ENCODE measurements around the gene GAN. TPM values are rescaled to one million over a fixed set of nuclear protein-coding genes. Genes with fewer than 3 reads are reported as not detected.

Gene GAN
- total and polyA plus RNA-seq, 5 donors, result 1.2 to 11.0 (median 8.7) TPM

DNA sequence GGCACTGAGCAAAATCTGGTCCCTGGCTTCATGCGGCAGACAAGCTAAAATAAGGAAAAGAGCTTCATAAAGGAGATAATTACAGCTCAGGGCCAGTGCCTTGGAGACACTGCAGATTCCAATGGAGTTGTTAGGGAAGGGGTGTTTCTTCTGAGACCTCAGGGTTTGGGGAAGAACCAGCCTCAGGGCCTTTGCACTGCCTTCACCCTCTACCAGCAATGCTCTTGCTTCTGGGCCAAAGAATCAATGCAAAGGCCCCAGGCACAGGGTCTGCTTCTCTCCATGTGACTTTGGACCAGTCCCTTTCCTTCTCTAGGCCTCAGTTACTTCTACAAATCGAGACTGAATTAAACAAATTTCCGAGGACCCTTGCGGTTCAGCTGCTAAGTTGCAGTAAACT is 36.2 kb upstream of the GAN start:
- H3K27me3 ChIP-seq (ENCODE audit: control insufficient read depth, insufficient read depth), result no peaks in the 10 kb centered on the region
- H3K9me3 ChIP-seq (ENCODE audit: control insufficient read depth, low read length), result no peaks in the 10 kb centered on the region
- no peak overlapping the region for H3K4me3 ChIP-seq (ENCODE audit: low read length)
- intact Hi-C loops (cut with DNase I), result no loop called here
- WGBS, result 94% methylated on average over 4 of the region's 4 CpGs
- no peak for ATAC-seq
- H3K4me1 ChIP-seq (ENCODE audit: control insufficient read depth, insufficient read depth, low read length), result no peaks in the 10 kb centered on the region
- H3K27ac ChIP-seq (ENCODE audit: low read length), result no peak overlapping the region
- DNase-seq, result no peak

GRCh38 chr16:81279392-81279791 is 35.4 kb upstream of the GAN start:
- 47% methylated on average over 4 of the region's 4 CpGs for WGBS
- Histone ChIP-seq H3K27ac (ENCODE audit: low read length) (no peak overlapping the region), H3K9me3 (ENCODE audit: control insufficient read depth, low read length) (no peaks in the 10 kb centered on the region), H3K4me3 (ENCODE audit: low read length) (no peak overlapping the region), H3K4me1 (ENCODE audit: control insufficient read depth, insufficient read depth, low read length) (no peaks in the 10 kb centered on the region), H3K27me3 (ENCODE audit: control insufficient read depth, insufficient read depth) (no peaks in the 10 kb centered on the region)
- intact Hi-C loops (cut with DNase I), result no loop called here
- ATAC-seq (no peak), DNase-seq (no peak)

GRCh38 chr16:81280393-81280792 is 34.4 kb upstream of the GAN start:
- H3K4me3 ChIP-seq (ENCODE audit: low read length), result no peak overlapping the region
- ATAC-seq, result no peak
- intact Hi-C loops (cut with DNase I), result no loop called here

DNA sequence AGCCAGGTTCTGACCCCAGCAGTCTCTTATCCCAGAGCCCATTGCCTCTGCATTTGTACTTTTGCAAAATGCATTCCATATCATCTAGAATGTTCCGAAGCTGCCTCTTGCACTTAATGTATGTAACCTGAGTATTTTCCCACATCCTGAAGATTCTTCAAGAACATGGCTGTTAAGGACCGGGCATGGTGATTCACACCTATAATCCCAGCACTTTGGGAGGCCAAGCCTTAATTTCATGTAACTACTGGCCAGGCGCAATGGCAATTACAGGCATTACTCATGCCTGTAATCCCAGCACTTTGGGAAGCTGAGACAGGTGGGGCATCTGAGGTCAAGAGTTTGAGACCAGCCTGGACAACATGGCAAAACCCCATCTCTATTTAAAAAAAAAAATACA is 31.7 kb upstream of the GAN start:
- intact Hi-C loops (cut with DNase I), result no loop called here
- Histone ChIP-seq H3K4me3 (ENCODE audit: low read length) (no peak overlapping the region), H3K4me1 (ENCODE audit: control insufficient read depth, insufficient read depth, low read length) (no peaks in the 10 kb centered on the region), H3K27me3 (ENCODE audit: control insufficient read depth, insufficient read depth) (no peaks in the 10 kb centered on the region), H3K27ac (ENCODE audit: low read length) (no peak overlapping the region), H3K9me3 (ENCODE audit: control insufficient read depth, low read length) (no peaks in the 10 kb centered on the region)
- ATAC-seq (no peak), DNase-seq (no peak)
- 93% methylated on average over 3 of the region's 3 CpGs for WGBS

More at GRCh38 chr16:81280393-81280792, 34.4 kb upstream of the GAN start:
- H3K27me3 ChIP-seq (ENCODE audit: control insufficient read depth, insufficient read depth), result no peaks in the 10 kb centered on the region
- H3K27ac ChIP-seq (ENCODE audit: low read length), result no peak overlapping the region
- no peaks in the 10 kb centered on the region for H3K9me3 ChIP-seq (ENCODE audit: control insufficient read depth, low read length)
- DNase-seq, result no peak
- 51% methylated on average over 3 of the region's 3 CpGs for WGBS
- H3K4me1 ChIP-seq (ENCODE audit: control insufficient read depth, insufficient read depth, low read length), result no peaks in the 10 kb centered on the region

DNA sequence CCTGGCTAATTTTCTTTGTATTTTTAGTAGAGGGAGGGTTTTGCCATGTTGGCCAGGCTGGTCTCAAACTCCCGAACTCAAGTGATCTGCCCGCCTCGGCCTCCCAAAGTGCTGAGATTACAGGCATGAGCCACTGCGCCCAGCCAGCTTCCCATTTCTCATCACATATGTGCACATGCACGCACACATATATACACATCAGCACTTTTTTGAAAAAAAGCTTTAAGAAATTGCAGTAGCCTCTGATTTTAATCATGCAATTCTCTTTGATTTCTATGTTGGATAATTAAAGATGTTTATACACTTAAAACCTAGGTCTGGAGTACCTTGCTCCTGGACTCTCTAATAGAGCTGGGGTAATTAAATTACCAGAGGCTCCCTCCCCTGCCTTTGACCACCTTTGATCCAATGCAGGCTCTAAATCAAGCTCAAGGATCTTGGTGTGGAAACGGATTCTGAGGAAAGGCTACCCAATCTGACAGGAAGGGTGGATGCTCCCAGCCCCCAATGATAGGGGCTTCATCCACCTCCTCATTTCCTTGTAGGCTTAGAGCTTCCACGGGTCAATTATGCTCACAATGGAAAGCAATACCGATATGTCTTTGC is 29.7 kb upstream of the GAN start:
- H3K9me3 ChIP-seq (ENCODE audit: control insufficient read depth, low read length), result no peaks in the 10 kb centered on the region
- no peaks in the 10 kb centered on the region for H3K4me1 ChIP-seq (ENCODE audit: control insufficient read depth, insufficient read depth, low read length)
- intact Hi-C loops (cut with DNase I), result no loop called here
- ATAC-seq, result no peak
- H3K27me3 ChIP-seq (ENCODE audit: control insufficient read depth, insufficient read depth), result no peaks in the 10 kb centered on the region
- no peak overlapping the region for H3K4me3 ChIP-seq (ENCODE audit: low read length)
- H3K27ac ChIP-seq (ENCODE audit: low read length), result no peak overlapping the region
- WGBS, result 77% methylated on average over 8 of the region's 8 CpGs
- no peak for DNase-seq

DNA sequence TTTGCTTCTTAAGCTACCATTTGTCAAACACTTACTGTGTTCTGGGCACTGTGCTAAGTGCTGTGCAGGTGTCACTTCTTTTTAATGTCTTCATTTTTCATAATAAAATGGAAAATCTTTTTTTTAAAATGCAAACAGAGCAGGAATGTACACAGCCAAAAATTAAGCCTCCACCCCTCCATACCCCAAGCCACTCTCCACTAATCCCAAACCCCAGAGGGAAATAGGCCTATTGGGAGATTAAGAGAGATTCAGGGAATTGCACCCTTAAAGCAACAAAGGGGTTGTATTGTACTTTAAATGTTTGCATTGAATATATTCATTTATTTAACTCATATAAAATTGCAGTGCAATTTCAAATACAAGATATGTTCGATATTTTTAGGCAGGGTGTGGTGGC is 28.6 kb upstream of the GAN start:
- intact Hi-C loops (cut with DNase I), result no loop called here
- no peak overlapping the region for H3K27ac ChIP-seq (ENCODE audit: low read length)
- DNase-seq (no peak), ATAC-seq (no peak)
- no peaks in the 10 kb centered on the region for H3K4me1 ChIP-seq (ENCODE audit: control insufficient read depth, insufficient read depth, low read length)
- H3K27me3 ChIP-seq (ENCODE audit: control insufficient read depth, insufficient read depth), result no peaks in the 10 kb centered on the region
- WGBS, result 96% methylated on average over 1 of the region's 1 CpG
- H3K4me3 ChIP-seq (ENCODE audit: low read length), result no peak overlapping the region
- H3K9me3 ChIP-seq (ENCODE audit: control insufficient read depth, low read length), result no peaks in the 10 kb centered on the region

DNA sequence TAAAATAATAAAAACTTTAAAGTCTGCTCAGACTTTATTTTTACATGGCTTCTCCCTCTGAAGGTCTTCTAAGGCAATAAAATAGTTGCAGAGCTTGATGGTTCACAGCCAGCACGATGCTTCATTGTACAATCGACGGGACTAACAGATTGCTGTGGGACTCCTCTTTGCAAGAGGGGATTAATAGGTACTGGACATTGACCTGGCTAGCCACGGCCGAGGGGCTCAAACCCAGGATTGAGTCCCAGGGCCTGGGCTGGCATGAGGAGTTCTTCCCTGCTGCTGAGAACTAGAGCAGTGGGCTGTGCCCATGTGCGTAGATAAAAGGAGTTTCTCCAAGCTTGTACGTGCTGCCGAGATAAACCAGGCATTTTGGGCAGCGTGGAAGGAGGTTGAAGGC is 23.6 kb upstream of the GAN start:
- ATAC-seq, result no peak
- intact Hi-C loops (cut with DNase I), result no loop called here
- Histone ChIP-seq H3K4me3 (ENCODE audit: low read length) (no peak overlapping the region), H3K27ac (ENCODE audit: low read length) (no peak overlapping the region), H3K9me3 (ENCODE audit: control insufficient read depth, low read length) (no peaks in the 10 kb centered on the region), H3K4me1 (ENCODE audit: control insufficient read depth, insufficient read depth, low read length) (no peaks in the 10 kb centered on the region), H3K27me3 (ENCODE audit: control insufficient read depth, insufficient read depth) (no peaks in the 10 kb centered on the region)
- DNase-seq, result no peak
- 82% methylated on average over 9 of the region's 9 CpGs for WGBS

DNA sequence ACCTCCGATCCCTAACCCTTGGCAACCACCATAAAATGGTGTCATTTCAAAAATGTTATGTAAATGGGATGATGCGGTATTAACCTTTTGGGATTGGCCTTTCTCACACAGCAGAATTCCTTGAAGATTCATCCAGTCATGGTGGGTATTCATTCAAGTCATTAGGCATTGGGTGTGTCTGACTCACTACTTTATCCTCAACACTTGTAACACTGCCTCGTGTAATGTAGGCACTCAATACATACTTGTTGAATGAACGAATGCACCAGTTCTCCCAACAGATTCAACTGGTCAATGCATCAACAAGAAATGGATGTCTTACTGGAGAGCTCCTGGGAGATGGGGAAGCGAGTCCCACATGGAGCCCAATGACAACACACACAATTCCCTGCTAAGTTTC is 21.8 kb upstream of the GAN start:
- Histone ChIP-seq H3K4me3 (ENCODE audit: low read length) (no peak overlapping the region), H3K4me1 (ENCODE audit: control insufficient read depth, insufficient read depth, low read length) (no peaks in the 10 kb centered on the region), H3K27me3 (ENCODE audit: control insufficient read depth, insufficient read depth) (no peaks in the 10 kb centered on the region), H3K9me3 (ENCODE audit: control insufficient read depth, low read length) (no peaks in the 10 kb centered on the region), H3K27ac (ENCODE audit: low read length) (no peak overlapping the region)
- ATAC-seq, result no peak
- no peak for DNase-seq
- WGBS, result 89% methylated on average over 5 of the region's 5 CpGs
- intact Hi-C loops (cut with DNase I), result no loop called here

GRCh38 chr16:81293909-81294802 is 20.6 kb upstream of the GAN start:
- DNase-seq (no peak), ATAC-seq (no peak)
- Histone ChIP-seq H3K4me3 (ENCODE audit: low read length) (no peak overlapping the region), H3K27me3 (ENCODE audit: control insufficient read depth, insufficient read depth) (no peaks in the 10 kb centered on the region), H3K9me3 (ENCODE audit: control insufficient read depth, low read length) (no peaks in the 10 kb centered on the region), H3K27ac (ENCODE audit: low read length) (no peak overlapping the region), H3K4me1 (ENCODE audit: control insufficient read depth, insufficient read depth, low read length) (no peaks in the 10 kb centered on the region)
- intact Hi-C loops (cut with DNase I), result no loop called here
- WGBS, result 76% methylated on average over 11 of the region's 11 CpGs

DNA sequence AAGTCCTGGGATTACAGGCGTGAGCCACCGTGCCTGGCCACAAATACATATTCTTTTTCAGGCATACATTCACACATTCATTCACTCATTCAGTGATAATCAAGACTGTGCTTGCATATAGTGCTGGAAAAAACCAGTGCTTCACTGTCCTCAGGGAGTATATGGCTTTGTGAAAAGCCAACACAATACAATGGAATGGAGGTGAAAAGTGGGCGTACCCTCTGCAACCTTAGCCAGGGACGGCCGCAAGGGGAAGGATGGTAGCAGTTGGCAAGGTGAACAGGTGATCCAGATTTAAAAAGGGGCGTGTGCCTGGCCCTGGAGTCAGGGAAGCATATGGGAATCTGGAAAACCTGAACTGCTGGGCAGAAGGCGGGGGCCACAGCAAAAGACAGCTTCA is 18.1 kb upstream of the GAN start:
- Histone ChIP-seq H3K27me3 (ENCODE audit: control insufficient read depth, insufficient read depth) (no peaks in the 10 kb centered on the region), H3K4me3 (ENCODE audit: low read length) (no peak overlapping the region), H3K27ac (ENCODE audit: low read length) (no peak overlapping the region), H3K9me3 (ENCODE audit: control insufficient read depth, low read length) (no peaks in the 10 kb centered on the region), H3K4me1 (ENCODE audit: control insufficient read depth, insufficient read depth, low read length) (no peaks in the 10 kb centered on the region)
- WGBS, result 77% methylated on average over 7 of the region's 7 CpGs
- intact Hi-C loops (cut with DNase I), result no loop called here
- DNase-seq, result no peak
- no peak for ATAC-seq

GRCh38 chr16:81307770-81308169 is 7.0 kb upstream of the GAN start:
- WGBS, result 68% methylated on average over 3 of the region's 3 CpGs
- DNase-seq (no peak), ATAC-seq (no peak)
- Histone ChIP-seq H3K4me3 (ENCODE audit: low read length) (no peak overlapping the region), H3K27ac (ENCODE audit: low read length) (no peak overlapping the region), H3K9me3 (ENCODE audit: control insufficient read depth, low read length) (no peaks in the 10 kb centered on the region), H3K4me1 (ENCODE audit: control insufficient read depth, insufficient read depth, low read length) (no peaks in the 10 kb centered on the region), H3K27me3 (ENCODE audit: control insufficient read depth, insufficient read depth) (no peaks in the 10 kb centered on the region)
- intact Hi-C loops (cut with DNase I), result no loop called here

Measured in right cardiac atrium (tissue), 5 donors.